HEK293T (cell line): ENCODE measurements around the gene YAF2.

Experiments
- ARNT ChIP-seq: fragments of 450-650 bp; IDR thresholded peaks from 2 replicates; pipeline ENCODE4 v1.6.1; 2017; ENCODE audit warnings: mild to moderate bottlenecking
- BHLHE40 ChIP-seq: fragments of 450-650 bp; IDR thresholded peaks from 2 replicates; pipeline ENCODE4 v1.6.1; 2016; ENCODE audit warnings: mild to moderate bottlenecking, moderate library complexity, borderline replicate concordance
- ELF4 ChIP-seq: fragments of 450-650 bp; IDR thresholded peaks from 2 replicates; pipeline ENCODE4 v1.6.1; 2017; ENCODE audit warnings: antibody characterized with exemption
- FOXA1 ChIP-seq: fragments of 450-650 bp; IDR thresholded peaks from 2 replicates; pipeline ENCODE4 v1.6.1; 2016; ENCODE audit warnings: mild to moderate bottlenecking
- FOXK2 ChIP-seq: fragments of 450-650 bp; IDR thresholded peaks from 2 replicates; pipeline ENCODE4 v1.6.1; 2016; ENCODE audit warnings: mild to moderate bottlenecking
- FOXM1 ChIP-seq: fragments of 450-650 bp; IDR thresholded peaks from 2 replicates; pipeline ENCODE4 v1.6.1; 2017; ENCODE audit warnings: mild to moderate bottlenecking, borderline replicate concordance
- HDGF ChIP-seq: fragments of 450-650 bp; IDR thresholded peaks from 2 replicates; pipeline ENCODE4 v1.6.1; 2017; ENCODE audit warnings: antibody characterized with exemption, borderline replicate concordance
- LEF1 ChIP-seq: fragments of 450-650 bp; IDR thresholded peaks from 2 replicates; pipeline ENCODE4 v1.6.1; 2017; ENCODE audit warnings: mild to moderate bottlenecking, borderline replicate concordance
- NFRKB ChIP-seq: fragments of 450-650 bp; IDR thresholded peaks from 2 replicates; pipeline ENCODE4 v1.6.1; 2016; ENCODE audit warnings: mild to moderate bottlenecking, moderate library complexity
- SP1 ChIP-seq: fragments of 450-650 bp; IDR thresholded peaks from 2 replicates; pipeline ENCODE4 v1.6.1; 2017
- SUZ12 ChIP-seq: fragments of 450-650 bp; IDR thresholded peaks from 2 replicates; pipeline ENCODE4 v1.6.1; 2016; ENCODE audit warnings: mild to moderate bottlenecking
- TARDBP ChIP-seq: fragments of 450-650 bp; IDR thresholded peaks from 2 replicates; pipeline ENCODE4 v1.6.1; 2016
- TF ChIP-seq, protein P1 (sequence below): fragments of 450-650 bp; IDR thresholded peaks from 2 replicates; pipeline ENCODE4 v1.6.1; 2016

DNA sequence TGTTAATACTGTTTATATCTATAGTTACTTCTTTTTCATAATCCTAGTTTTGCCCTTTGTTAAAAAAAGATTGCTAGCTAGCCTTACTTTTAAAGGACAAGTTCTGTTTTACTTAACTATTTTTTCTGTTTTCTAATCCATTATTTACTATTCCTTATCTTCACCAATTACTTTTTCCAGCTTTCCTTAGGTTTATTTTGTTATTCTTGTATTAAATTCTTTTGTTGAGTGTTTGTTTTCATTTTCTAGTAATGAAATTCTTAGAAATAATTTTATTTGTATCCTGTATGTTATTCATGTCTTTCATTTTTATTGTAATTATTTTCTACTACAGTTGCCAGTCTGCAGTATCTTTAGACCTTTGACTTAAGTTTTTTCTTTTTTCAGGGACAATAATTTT lies 47.7 kb downstream of the YAF2 start:
- TF ChIP-seq SP1 (no peak), ELF4 (no peak), FOXA1 (no peak), NFRKB (no peak), TARDBP (no peak), BHLHE40 (no peak), SUZ12 (no peak), FOXM1 (no peak), FOXK2 (no peak), ARNT (no peak), LEF1 (no peak), HDGF (no peak)
- TF ChIP-seq, protein P1, sequence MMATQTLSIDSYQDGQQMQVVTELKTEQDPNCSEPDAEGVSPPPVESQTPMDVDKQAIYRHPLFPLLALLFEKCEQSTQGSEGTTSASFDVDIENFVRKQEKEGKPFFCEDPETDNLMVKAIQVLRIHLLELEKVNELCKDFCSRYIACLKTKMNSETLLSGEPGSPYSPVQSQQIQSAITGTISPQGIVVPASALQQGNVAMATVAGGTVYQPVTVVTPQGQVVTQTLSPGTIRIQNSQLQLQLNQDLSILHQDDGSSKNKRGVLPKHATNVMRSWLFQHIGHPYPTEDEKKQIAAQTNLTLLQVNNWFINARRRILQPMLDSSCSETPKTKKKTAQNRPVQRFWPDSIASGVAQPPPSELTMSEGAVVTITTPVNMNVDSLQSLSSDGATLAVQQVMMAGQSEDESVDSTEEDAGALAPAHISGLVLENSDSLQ = no peak
